Activated T-helper 1 cell treated with anti-CD3 and anti-CD28 coated beads, Interleukin-12 subunit alpha, Interleukin-12 subunit beta, Interleukin-2, Interleukin-4 antibody, amounts not matched to agents 30 ng/mL and 10 ng/mL and 1 ng/mL, durations not matched to agents 14 hours and 24 hours and 36 hours (primary cell): ENCODE measurements around the gene SYNE1. TPM values are rescaled to one million over a fixed set of nuclear protein-coding genes. Genes with fewer than 3 reads are reported as not detected.

Source experiments
- DNase-seq: peaks from one replicate; pipeline ENCODE4 v3.0.0; 2021; ENCODE audit warnings: low spot score
- H3K27ac Mint-ChIP-seq: one replicate; pipeline ENCODE4 v1.8.0; 2021; ENCODE audit warnings: mild to moderate bottlenecking, mixed read lengths
- H3K27me3 Mint-ChIP-seq: one replicate; pipeline ENCODE4 v1.8.0; 2022; ENCODE audit warnings: mild to moderate bottlenecking, moderate library complexity, mixed read lengths; ENCODE audit not compliant: insufficient read depth
- H3K36me3 Mint-ChIP-seq: one replicate; pipeline ENCODE4 v1.8.0; 2021; ENCODE audit warnings: low read depth, mixed read lengths
- H3K4me1 Mint-ChIP-seq: one replicate; pipeline ENCODE4 v1.8.0; 2021; ENCODE audit warnings: low read depth, mixed read lengths
- H3K4me3 Mint-ChIP-seq: one replicate; pipeline ENCODE4 v1.8.0; 2021; ENCODE audit warnings: mild to moderate bottlenecking, moderate library complexity, mixed read lengths
- H3K9me3 Mint-ChIP-seq: one replicate; pipeline ENCODE4 v1.8.0; 2021; ENCODE audit warnings: mixed read lengths
- intact Hi-C: fragments of 100-400 bp; cut with micrococcal nuclease; formaldehyde crosslinking; loops from one replicate; pipeline ENCODE4 v1.15.1; 2024
- total RNA-seq: library from RNA; stranded (reverse); gene quantifications from 2 replicates; pipeline ENCODE4 v1.2.3, GENCODE V29; 2022

The SYNE1 gene
- total RNA-seq, 1 donor from 2014 or later = 16.0 TPM

DNA sequence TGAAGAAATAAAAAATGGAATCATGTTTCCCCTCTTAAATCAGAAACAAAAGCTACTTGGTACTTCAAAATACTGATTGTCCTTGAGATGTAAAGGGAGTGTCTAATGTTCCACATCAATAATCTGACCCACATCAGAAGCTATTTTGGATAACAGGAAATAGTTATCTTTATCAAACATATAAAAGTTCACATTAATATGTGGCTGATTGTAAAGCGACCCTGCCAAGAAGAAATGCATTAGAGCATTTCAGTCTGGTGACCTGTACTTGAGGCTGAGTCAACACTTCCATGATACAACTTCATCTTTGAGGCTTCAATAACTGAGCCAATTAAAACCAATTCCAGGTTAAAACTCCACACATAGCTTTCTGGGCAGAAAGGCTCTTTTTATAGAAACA, 31.8 kb downstream of the SYNE1 start:
- intact Hi-C loops = no loop called here
- Mint-ChIP-seq H3K4me1 (no peaks in the 10 kb centered on the region), H3K36me3 (no peaks in the 10 kb centered on the region), H3K27me3 (peaks cover 3% of the 10 kb centered on the region), H3K27ac (no peak overlapping the region), H3K9me3 (no peaks in the 10 kb centered on the region), H3K4me3 (no peak overlapping the region)
- DNase-seq = no peak

DNA sequence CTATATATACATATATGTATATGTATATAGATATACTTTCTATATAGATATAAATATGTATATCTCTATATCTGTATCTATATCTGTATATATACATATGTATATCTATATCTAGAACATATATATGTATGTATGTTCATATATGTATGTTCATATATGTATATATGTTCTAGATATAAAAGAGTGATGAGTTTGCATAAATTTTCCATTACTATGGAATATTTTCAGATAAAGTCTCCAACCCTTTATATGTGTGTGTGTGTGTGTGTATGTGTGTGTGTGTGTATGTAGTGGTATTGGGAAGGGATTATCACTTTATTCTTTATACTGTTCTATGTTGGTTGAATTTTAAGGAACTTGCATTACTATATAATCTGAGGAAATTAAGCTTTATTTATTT, 33.3 kb downstream of the SYNE1 start:
- H3K27me3 Mint-ChIP-seq = peaks cover 3% of the 10 kb centered on the region
- H3K36me3 Mint-ChIP-seq = no peaks in the 10 kb centered on the region
- H3K27ac Mint-ChIP-seq = no peak overlapping the region
- H3K4me1 Mint-ChIP-seq = no peaks in the 10 kb centered on the region
- H3K9me3 Mint-ChIP-seq = no peaks in the 10 kb centered on the region
- intact Hi-C loops = no loop called here
- H3K4me3 Mint-ChIP-seq = no peak overlapping the region
- no peak for DNase-seq

GRCh38 chr6:152600022-152600421, 37.1 kb downstream of the SYNE1 start:
- no peaks in the 10 kb centered on the region for H3K9me3 Mint-ChIP-seq
- no peaks in the 10 kb centered on the region for H3K36me3 Mint-ChIP-seq
- intact Hi-C loops = no loop called here
- DNase-seq = no peak
- H3K27me3 Mint-ChIP-seq = peaks cover 3% of the 10 kb centered on the region
- no peaks in the 10 kb centered on the region for H3K4me1 Mint-ChIP-seq
- H3K4me3 Mint-ChIP-seq = no peak overlapping the region
- no peak overlapping the region for H3K27ac Mint-ChIP-seq

GRCh38 chr6:152598901-152599537, 38.1 kb downstream of the SYNE1 start:
- Mint-ChIP-seq H3K36me3 (no peaks in the 10 kb centered on the region), H3K9me3 (no peaks in the 10 kb centered on the region), H3K4me1 (no peaks in the 10 kb centered on the region), H3K27ac (no peak overlapping the region), H3K4me3 (no peak overlapping the region), H3K27me3 (peaks cover 3% of the 10 kb centered on the region)
- intact Hi-C loops = no loop called here
- DNase-seq = no peak

DNA sequence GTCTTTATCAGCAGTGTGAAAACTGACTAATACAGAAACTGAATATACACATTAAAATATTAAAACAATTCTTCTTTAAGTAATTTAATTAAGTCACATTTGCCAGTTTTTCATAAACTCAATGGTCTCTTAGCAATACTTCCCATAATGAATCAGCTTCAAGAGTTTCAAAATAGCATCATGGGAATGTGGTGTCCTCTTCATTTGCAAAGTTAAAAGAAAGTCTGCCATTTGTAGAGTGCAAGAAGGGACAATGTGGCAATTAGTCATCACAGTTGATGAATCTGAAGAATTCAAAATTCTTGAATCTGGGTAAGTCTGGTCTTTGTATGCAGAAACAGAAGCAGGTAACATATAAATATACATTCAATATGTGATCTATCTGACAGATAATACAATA, 38.7 kb downstream of the SYNE1 start:
- Mint-ChIP-seq H3K27ac (no peak overlapping the region), H3K9me3 (no peaks in the 10 kb centered on the region), H3K4me3 (no peak overlapping the region), H3K4me1 (no peaks in the 10 kb centered on the region), H3K27me3 (peaks cover 3% of the 10 kb centered on the region), H3K36me3 (no peaks in the 10 kb centered on the region)
- intact Hi-C loops = no loop called here
- no peak for DNase-seq

- H3K36me3 Mint-ChIP-seq = no peaks in the 10 kb centered on the region
- H3K4me1 Mint-ChIP-seq = no peaks in the 10 kb centered on the region
- H3K27me3 Mint-ChIP-seq = no peaks in the 10 kb centered on the region
- intact Hi-C loops = no loop called here
- H3K9me3 Mint-ChIP-seq = no peaks in the 10 kb centered on the region
- H3K4me3 Mint-ChIP-seq = no peak overlapping the region
- no peak overlapping the region for H3K27ac Mint-ChIP-seq
- DNase-seq = no peak
These were observed 40.4 kb downstream of the SYNE1 start for GRCh38 chr6:152596726-152597125.

DNA sequence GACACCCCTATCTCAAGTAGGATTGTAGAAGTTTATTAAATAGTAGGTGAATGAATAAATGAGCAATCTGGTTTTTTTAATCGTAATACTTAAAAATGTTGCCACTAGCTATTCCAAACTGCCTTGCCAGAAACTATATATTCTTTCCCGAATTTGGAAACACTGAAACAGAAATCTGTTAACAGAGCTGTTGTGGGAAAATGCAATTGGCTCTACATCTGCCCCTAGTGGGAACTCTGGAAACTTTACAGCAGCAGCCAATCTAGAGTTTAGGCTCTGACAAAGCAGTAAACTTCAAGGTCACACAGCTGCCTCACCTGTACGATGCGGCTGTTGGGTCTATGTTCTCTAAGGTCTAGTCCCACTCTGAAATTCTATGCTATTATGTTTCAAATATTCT, 41.7 kb downstream of the SYNE1 start:
- Mint-ChIP-seq H3K36me3 (no peaks in the 10 kb centered on the region), H3K27ac (no peak overlapping the region), H3K9me3 (no peaks in the 10 kb centered on the region), H3K4me3 (no peak overlapping the region), H3K27me3 (peaks cover under 1% of the 10 kb centered on the region), H3K4me1 (no peaks in the 10 kb centered on the region)
- DNase-seq = no peak
- intact Hi-C loops = no loop called here

DNA sequence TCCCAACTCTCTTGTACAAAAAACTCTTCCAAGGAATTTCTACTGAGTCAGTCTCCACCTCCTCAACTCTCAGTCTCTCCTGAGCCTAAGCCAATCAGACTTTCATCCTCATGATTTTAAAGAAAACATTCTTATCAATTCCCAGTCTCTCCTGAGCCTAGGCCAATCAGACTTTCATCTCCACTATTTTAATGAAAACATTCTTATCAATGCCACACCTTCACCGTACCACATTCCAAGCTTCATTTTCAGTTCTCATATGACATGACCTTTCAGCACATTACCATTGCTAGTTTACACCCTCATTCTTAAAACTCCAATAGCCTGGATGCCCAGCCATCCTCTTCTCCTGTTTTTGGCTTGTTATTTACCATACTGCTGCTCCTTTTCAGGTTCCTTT, 42.5 kb downstream of the SYNE1 start:
- Mint-ChIP-seq H3K4me1 (no peaks in the 10 kb centered on the region), H3K9me3 (no peaks in the 10 kb centered on the region), H3K36me3 (no peaks in the 10 kb centered on the region), H3K27me3 (peaks cover 2% of the 10 kb centered on the region), H3K4me3 (no peak overlapping the region), H3K27ac (no peak overlapping the region)
- intact Hi-C loops = no loop called here
- no peak for DNase-seq

DNA sequence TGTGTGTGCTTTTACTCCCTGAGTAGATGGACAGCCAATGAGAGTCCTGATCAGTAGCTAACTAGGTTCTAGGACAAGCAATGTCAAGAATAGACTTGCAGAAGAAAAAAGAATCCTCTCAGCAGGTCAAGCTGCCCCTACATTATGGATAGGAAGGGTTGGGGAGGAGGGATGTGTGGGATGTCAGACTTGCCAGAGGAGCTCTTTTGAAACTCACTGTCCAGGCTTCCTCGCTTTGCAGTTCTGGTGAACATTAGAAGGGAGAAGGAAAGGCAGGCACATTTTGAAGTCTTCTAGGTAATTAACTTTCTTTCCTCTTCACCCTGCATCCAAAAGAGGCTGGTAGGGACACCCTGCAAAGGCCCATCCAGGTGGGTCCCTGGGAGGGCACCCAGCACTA, 48.7 kb downstream of the SYNE1 start:
- Mint-ChIP-seq H3K27me3 (peaks cover 2% of the 10 kb centered on the region), H3K27ac (no peak overlapping the region), H3K9me3 (no peaks in the 10 kb centered on the region), H3K4me3 (no peak overlapping the region), H3K36me3 (no peaks in the 10 kb centered on the region), H3K4me1 (no peaks in the 10 kb centered on the region)
- no peak for DNase-seq
- intact Hi-C loops = no loop called here

DNA sequence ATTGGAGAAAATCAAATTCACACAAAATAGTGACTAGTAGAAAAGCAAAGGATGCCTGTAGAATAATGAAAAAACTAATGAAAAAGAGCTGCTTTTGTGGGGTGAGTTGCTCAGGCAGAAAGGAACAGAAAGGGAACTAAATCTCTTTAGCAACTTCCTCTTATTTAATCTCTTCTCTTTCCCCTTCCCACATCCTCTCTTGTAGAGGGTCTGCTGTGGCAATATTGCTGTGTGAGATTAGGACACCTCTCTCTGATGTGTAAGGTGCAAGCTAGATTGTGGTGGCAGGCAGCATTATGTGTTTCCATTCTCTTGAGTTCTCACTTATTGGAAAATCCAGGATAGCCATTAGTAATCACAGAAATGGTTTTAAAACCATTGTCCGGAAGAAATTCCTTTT, 49.7 kb downstream of the SYNE1 start:
- H3K36me3 Mint-ChIP-seq = no peaks in the 10 kb centered on the region
- intact Hi-C loops = no loop called here

DNA sequence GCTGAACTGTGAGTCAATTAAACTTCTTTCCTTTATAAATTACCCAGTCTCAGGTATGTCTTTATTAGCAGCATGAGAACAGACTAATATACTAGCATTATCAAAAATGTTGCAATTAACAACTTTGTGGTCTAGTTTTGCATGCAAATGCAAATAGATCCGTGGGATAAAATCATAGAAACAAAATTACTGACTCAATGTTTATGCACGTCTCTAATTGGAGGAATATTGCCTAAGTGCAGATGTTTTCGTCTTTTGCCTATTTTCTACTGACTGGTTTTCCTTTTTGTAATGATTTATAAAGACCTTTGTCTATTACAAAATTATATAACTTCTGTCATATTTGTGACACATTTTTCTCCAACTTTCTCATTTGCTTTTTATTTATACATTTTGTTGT, 51.9 kb downstream of the SYNE1 start:
- Mint-ChIP-seq H3K36me3 (no peaks in the 10 kb centered on the region), H3K4me1 (no peaks in the 10 kb centered on the region), H3K4me3 (no peak overlapping the region), H3K27ac (no peak overlapping the region), H3K27me3 (no peaks in the 10 kb centered on the region), H3K9me3 (no peaks in the 10 kb centered on the region)
- intact Hi-C loops = no loop called here
- DNase-seq = no peak

More for the DNA sequence above, 49.7 kb downstream of the SYNE1 start:
- no peak for DNase-seq
- Mint-ChIP-seq H3K27me3 (peaks cover 2% of the 10 kb centered on the region), H3K27ac (no peak overlapping the region), H3K9me3 (no peaks in the 10 kb centered on the region), H3K4me3 (no peak overlapping the region), H3K4me1 (no peaks in the 10 kb centered on the region)

GRCh38 chr6:152583888-152584287, 53.3 kb downstream of the SYNE1 start:
- intact Hi-C loops = no loop called here
- no peaks in the 10 kb centered on the region for H3K36me3 Mint-ChIP-seq
- no peak overlapping the region for H3K27ac Mint-ChIP-seq
- no peaks in the 10 kb centered on the region for H3K4me1 Mint-ChIP-seq
- no peak for DNase-seq
- H3K27me3 Mint-ChIP-seq = no peaks in the 10 kb centered on the region
- no peak overlapping the region for H3K4me3 Mint-ChIP-seq
- H3K9me3 Mint-ChIP-seq = no peaks in the 10 kb centered on the region

DNA sequence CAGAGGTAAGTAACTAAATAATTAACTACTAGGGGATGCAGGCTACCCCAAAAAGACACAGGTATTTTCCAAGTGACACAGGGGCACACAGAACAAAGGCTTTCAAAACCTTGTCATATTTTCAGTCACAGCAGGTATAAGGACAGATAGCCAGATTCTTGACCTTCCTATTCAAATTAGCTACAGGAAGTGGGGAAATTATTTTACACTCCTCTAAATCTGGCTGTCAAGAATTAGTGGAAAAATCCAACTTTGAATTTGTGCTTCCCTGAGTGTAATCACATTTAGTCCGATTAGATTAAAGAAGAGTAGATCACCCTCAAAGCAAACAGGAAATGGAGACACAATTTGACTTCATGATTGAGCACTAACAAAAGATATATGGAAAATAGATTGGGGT, 60.6 kb downstream of the SYNE1 start:
- no peak for DNase-seq
- H3K36me3 Mint-ChIP-seq = no peaks in the 10 kb centered on the region
- no peak overlapping the region for H3K4me3 Mint-ChIP-seq
- H3K27me3 Mint-ChIP-seq = no peaks in the 10 kb centered on the region
- H3K9me3 Mint-ChIP-seq = no peaks in the 10 kb centered on the region
- H3K27ac Mint-ChIP-seq = no peak overlapping the region
- intact Hi-C loops = no loop called here
- no peaks in the 10 kb centered on the region for H3K4me1 Mint-ChIP-seq

DNA sequence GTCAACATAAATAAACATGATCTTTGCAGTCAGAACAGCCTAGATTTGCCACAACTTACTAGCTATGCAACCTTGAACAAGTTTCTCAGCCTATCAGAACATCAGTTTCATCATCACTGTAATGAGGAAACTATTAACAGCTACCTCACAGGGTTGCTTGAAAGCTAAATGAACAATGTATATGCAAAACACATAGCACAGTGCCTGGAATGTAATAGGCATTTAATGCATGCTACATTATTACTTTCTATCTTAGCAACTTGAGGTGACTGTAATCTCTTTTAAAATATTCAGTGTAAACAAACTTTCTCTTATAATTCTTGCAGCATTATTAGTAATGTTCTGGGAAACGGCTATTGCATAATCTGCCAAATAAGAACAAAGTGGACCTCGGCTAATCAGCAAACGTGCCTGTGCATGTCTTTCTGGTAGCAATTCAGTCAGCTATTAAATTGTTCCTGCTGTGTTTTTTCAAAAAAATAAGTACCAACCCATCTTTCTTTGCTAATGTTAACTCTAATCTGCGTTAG, 61.5 kb downstream of the SYNE1 start:
- Mint-ChIP-seq H3K27ac (no peak overlapping the region), H3K4me1 (no peaks in the 10 kb centered on the region), H3K27me3 (peaks cover 2% of the 10 kb centered on the region), H3K9me3 (no peaks in the 10 kb centered on the region), H3K4me3 (no peak overlapping the region), H3K36me3 (no peaks in the 10 kb centered on the region)
- no peak for DNase-seq
- intact Hi-C loops = no loop called here
